Effector memory CD8-positive, alpha-beta T cell (primary cell): Measurements from ENCODE around the gene FAM236B.
"Not testable (repeated sequence)": the region's sequence is repeated elsewhere in the genome, so short reads cannot be mapped to it uniquely, and the experiment has no call there.

Experiments used
- ATAC-seq: fragments of 150-1000 bp; cut with Tn5 transposase; replicated peaks from 2 replicates; pipeline ENCODE4 v1.10.0; 2021; ENCODE audit warnings: mild to moderate bottlenecking, moderate library complexity
- DNase-seq, 3 experiments: peaks; one replicate each; pipeline ENCODE4 v3.0.0; 2021
- H3K27ac Mint-ChIP-seq, 2 donors: one replicate each; pipeline ENCODE4 v1.8.0; 2022; ENCODE audit warnings: mild to moderate bottlenecking in 2 of 2, mixed read lengths in 2 of 2, moderate library complexity in 2 of 2
- H3K27me3 Mint-ChIP-seq, 2 donors: one replicate each; pipeline ENCODE4 v1.8.0; 2022; ENCODE audit warnings: mixed read lengths in 2 of 2
- H3K36me3 Mint-ChIP-seq: one replicate; pipeline ENCODE4 v1.8.0; 2022; ENCODE audit warnings: mild to moderate bottlenecking, moderate library complexity, mixed read lengths; ENCODE audit not compliant: insufficient read depth
- H3K4me1 Mint-ChIP-seq, 2 donors: one replicate each; pipeline ENCODE4 v1.8.0; 2022; ENCODE audit warnings: low read depth in 2 of 2, mixed read lengths in 2 of 2
- H3K4me3 Mint-ChIP-seq, 2 donors: one replicate each; pipeline ENCODE4 v1.8.0; 2022; ENCODE audit warnings: mild to moderate bottlenecking in 2 of 2, mixed read lengths in 2 of 2, moderate library complexity in 2 of 2
- H3K9me3 Mint-ChIP-seq, 2 donors: one replicate each; pipeline ENCODE4 v1.8.0; 2022; ENCODE audit warnings: mixed read lengths in 2 of 2

FAM236B gene

GRCh38 chrX:72733636-72734035, 48.8 kb downstream of the FAM236B start:
- H3K4me1 Mint-ChIP-seq, H3K36me3 Mint-ChIP-seq, H3K27ac Mint-ChIP-seq, DNase-seq, H3K4me3 Mint-ChIP-seq, H3K9me3 Mint-ChIP-seq, ATAC-seq: not testable (repeated sequence)
- peaks cover 35 to 73% of the 10 kb centered on the region in 2 donors for H3K27me3 Mint-ChIP-seq
